Stimulated activated CD4-positive, alpha-beta T cell treated with anti-CD3 and anti-CD28 coated beads, Interleukin-2, amount 100 ng/mL, for 48 hours (primary cell): Measurements from ENCODE around the gene NSUN2.

ENCODE experiments used
- DNase-seq, 2 donors: peaks; one replicate each; pipeline ENCODE4 v3.0.0-alpha.2; 2020

Gene NSUN2

GRCh38 chr5:6642655-6643054 is 9.8 kb upstream of the NSUN2 start:
- no peak for DNase-seq

GRCh38 chr5:6638236-6638635 is 5.4 kb upstream of the NSUN2 start:
- no peak for DNase-seq

GRCh38 chr5:6637590-6637989 is 4.7 kb upstream of the NSUN2 start:
- DNase-seq: no peak

- DNase-seq: no peak
Observed at GRCh38 chr5:6637022-6637421, 4.2 kb upstream of the NSUN2 start.

DNA sequence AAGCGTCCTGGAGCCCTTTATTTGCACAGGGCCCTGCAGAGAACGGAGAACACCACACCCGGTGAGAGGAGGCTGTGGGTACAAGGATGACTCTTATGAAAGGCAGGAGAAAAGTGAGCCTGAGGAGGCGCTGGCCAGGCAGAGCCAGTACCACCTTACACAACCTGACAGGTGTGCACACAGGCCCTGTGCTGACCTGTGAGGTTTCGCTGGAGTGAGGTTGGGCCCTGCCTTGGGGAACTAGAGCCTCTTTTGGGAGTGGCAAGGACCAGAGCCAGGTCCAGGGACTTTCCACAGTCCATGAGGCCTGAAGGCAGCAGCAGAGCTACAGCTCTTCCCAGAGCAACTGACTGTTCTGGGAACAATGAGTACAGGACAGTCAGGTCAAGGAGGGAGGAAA is 3.4 kb upstream of the NSUN2 start:
- DNase-seq: no peak

- no peak for DNase-seq
Observed at GRCh38 chr5:6634788-6635430, 2.1 kb upstream of the NSUN2 start.

GRCh38 chr5:6634306-6634705 is 1.5 kb upstream of the NSUN2 start:
- no peak for DNase-seq

- DNase-seq: peak in 1 of 2 donors; percentile 10
Observed at GRCh38 chr5:6633469-6634245, 813 bp upstream of the NSUN2 start.

GRCh38 chr5:6632324-6632887 is 438 bp downstream of the NSUN2 start:
- DNase-seq: peak in 1 of 2 donors; percentile 25

DNA sequence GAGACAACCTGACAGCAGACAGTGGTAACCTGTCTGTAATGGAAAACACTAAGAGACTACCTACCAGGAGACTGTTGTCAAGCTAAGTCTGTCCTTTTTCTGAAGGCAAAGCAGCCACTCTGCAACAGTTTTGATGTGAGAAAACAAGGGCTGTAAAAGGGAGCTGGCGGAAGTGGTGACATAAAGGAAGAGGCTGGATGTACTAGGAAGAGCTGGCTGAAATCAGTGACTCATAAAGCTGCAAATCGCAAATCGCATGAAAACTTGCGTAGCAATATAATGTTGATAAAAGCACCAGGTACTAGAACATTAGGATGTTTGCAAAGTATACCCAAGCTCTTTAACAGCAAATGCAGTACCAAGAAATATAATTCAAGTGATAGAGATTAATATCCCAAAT is 1.4 kb downstream of the NSUN2 start:
- DNase-seq: no peak

DNA sequence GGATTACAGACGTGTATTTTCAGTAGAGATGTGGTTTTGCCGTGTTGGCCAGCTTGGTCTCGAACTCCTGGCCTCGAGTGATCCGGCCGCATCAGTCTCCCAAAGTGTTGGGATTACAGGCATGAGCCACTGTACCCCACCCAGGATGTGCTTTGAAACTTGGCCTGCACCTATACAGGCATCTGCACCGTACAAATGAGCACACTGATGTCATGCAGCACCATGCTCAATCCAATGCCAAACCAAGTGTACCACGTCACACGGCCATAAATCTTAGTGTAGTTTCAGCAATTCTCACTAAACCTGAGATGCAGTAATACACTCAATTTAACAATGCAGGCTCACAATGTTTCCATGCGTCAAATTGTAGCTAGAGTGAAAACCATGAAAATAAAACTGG is 6.3 kb downstream of the NSUN2 start:
- no peak for DNase-seq

- DNase-seq: no peak
Observed at GRCh38 chr5:6623941-6624340, 8.9 kb downstream of the NSUN2 start.

- no peak for DNase-seq
Observed at GRCh38 chr5:6623228-6623627, 9.6 kb downstream of the NSUN2 start.

DNA sequence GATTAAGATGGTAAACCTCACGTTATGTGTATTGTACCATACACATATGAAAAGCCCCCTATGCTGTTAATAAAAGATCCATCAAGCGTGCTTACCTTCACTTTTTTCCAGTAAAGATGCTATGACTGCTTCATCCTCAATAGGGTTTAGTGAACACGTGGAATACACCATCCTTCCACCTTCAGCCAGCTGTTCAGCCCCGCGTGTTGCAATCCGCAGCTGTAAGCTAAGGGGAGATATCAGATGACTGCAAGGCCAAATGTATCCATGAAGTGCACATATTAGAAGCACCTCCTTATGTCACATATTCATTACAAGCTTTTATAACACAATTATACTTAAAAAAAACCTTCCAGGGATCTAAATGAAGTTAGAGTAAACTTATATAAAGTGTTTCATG is 16.2 kb downstream of the NSUN2 start:
- no peak for DNase-seq

- no peak for DNase-seq
Observed at GRCh38 chr5:6615034-6615815, 17.6 kb downstream of the NSUN2 start.

DNA sequence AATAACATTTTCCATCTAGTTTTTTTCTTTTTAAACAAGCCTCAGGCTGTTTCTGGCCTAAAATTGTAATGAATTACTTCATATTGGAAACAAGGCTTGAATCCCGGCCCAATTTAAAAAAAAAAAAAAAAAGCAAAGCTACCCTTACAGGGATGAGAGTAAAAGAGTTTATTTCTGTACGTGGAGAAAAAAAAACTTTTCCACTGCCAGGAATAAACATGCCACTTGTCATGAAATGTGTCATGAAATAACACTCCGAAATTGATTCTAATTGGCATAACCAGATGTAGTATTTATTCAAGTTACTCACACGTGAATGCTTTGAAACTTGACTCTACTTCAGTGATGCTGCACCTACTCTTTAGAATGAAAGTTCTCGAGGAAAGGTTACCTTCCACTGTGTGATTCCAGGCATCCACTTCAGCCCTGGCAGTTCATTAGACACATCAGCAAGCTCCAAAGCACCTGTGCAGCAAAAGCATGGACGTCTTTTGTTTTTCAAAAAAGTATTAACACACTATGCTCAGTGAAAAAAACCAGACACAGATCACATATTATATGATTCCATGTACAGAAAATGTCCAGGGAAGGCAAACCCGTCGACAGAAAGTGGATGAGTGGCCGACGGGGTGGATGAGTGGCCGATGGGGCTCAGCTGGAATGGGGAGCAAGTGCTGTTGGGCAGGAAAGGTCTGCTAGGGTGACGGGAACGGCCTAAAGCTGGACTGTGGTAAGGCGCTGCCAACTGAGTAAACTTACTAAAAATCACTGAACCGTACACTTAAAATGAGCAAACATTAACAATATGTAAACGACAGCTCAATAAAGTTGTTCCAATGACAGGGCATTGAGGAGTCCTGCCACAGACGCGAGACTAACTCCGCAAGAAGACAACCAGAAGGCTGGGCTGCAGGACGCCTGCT is 21.2 kb downstream of the NSUN2 start:
- DNase-seq: no peak

GRCh38 chr5:6608016-6608415 is 24.8 kb downstream of the NSUN2 start:
- no peak for DNase-seq

GRCh38 chr5:6607559-6607936 is 25.3 kb downstream of the NSUN2 start:
- DNase-seq: no peak

DNA sequence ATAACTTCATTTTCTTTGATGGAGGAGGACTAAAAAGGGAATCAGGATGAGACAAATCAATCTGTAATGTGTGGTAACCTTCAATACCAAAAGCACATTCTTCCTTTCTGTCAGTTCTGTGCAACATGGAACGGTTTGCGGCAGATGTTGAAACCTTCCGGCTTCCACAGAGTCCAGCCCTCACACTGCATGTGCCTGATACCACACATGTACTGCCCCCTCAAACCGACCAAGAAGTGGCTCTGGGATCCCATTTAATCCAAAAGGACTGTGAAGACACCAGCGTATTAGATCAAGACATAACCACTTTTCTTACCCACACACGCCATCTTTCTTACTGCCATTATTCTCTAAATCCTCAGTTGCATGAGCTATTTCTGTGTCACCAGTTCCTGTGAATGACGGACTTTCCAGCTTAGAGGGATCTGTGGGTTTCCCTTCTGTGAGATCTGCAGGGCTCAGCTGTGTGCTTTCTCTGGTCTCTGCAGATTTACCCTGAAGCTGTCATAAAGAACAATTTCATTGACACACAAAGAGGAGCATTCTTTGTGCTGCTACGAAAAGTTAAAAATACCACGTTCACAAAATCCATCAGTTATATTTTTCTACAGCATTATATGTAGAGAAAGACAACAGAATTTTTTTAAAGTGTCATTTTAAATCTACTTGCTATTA is 25.8 kb downstream of the NSUN2 start:
- DNase-seq: no peak

DNA sequence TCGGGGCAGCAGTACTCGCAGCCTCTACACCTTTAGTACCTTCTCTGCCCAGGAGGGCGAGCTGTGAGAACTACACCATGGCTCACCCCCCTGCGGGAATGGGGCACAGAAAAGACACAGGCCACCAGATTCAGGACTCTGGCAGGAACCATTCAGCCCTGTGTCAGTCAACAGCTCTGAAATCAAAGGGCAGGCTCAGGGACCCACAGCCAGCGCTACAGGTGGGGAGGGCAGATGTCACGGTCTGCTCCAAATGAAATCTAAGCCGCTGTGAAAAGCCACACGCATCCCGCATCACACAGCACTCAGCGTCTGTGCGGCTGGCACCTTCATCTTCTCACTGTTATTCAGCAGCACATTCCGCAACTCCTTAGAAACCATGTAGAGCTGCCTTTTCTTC is 27.9 kb downstream of the NSUN2 start:
- no peak for DNase-seq

GRCh38 chr5:6604341-6604740 is 28.5 kb downstream of the NSUN2 start:
- no peak for DNase-seq

DNA sequence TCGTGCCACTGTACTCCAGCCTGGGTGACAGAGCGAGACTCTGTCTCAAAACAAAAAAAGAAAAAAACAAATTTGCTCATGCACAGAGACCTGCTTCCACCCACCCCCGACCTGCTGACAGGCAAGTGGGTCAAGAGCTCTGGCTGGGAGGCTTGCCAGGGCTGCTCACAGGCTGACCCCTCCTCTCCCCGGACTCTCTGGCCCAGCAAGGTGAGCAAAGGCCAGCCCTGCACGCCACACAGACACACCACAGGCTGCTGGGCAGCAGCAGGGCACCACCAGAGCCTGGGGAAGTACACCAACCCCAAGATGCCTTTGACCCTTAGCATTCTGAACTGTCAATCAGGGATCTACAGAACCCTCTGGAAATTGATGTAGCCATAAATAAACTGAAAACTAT is 29.2 kb downstream of the NSUN2 start:
- DNase-seq: no peak
